HepG2 (cell line): ENCODE data around the gene TBC1D20. TPM values are rescaled to one million over a fixed set of nuclear protein-coding genes. Genes with fewer than 3 reads are reported as not detected.

ENCODE experiments used
- CCDC6 ChIP-seq: sonication (generic); formaldehyde crosslinking; IDR thresholded peaks from 2 replicates; pipeline ENCODE4 v1.8.1; 2022; ENCODE audit warnings: mild to moderate bottlenecking, missing genetic modification reagents, moderate library complexity
- CHD2 ChIP-seq: IDR thresholded peaks from 2 replicates; pipeline ENCODE4 v1.6.1; 2011; ENCODE audit warnings: low read depth, low read length, improper control_type of control experiment
- DR1 ChIP-seq: sonication (generic); formaldehyde crosslinking; IDR thresholded peaks from 2 replicates; pipeline ENCODE4 v1.8.0; 2021; ENCODE audit warnings: mild to moderate bottlenecking, missing genetic modification reagents, inconsistent platforms
- GATA4 ChIP-seq: sonication (generic); IDR thresholded peaks from 2 replicates; pipeline ENCODE4 v1.6.1; 2016; ENCODE audit warnings: antibody characterized with exemption, low read depth, borderline replicate concordance
- HDAC1 ChIP-seq: sonication (generic); formaldehyde crosslinking; IDR thresholded peaks from 2 replicates; pipeline ENCODE4 v1.5.1; 2020; ENCODE audit warnings: mild to moderate bottlenecking, missing genetic modification reagents
- HMGXB4 ChIP-seq, 2 experiments: sonication (generic) in 1 of 2; formaldehyde crosslinking in 1 of 2; IDR thresholded peaks; 2 replicates each; pipeline versions ENCODE4 v1.4.0 to v1.6.1; 2018 to 2020; ENCODE audit warnings: missing genetic modification reagents in 2 of 2, borderline replicate concordance in 1 of 2, low read depth in 1 of 2, mild to moderate bottlenecking in 1 of 2, missing biosample characterization in 1 of 2
- HOXA5 ChIP-seq: sonication (generic); formaldehyde crosslinking; IDR thresholded peaks from 2 replicates; pipeline ENCODE4 v1.4.0; 2020; ENCODE audit warnings: missing genetic modification reagents
- KAT8 ChIP-seq: IDR thresholded peaks from 2 replicates; pipeline ENCODE4 v1.6.1; 2016; ENCODE audit warnings: missing genetic modification reagents, missing compliant biosample characterization
- KDM1A ChIP-seq: IDR thresholded peaks from 2 replicates; pipeline ENCODE4 v1.6.1; 2016; ENCODE audit warnings: missing compliant biosample characterization
- MAFG ChIP-seq: sonication (generic); formaldehyde crosslinking; IDR thresholded peaks from 2 replicates; pipeline ENCODE4 v1.5.1; 2020; ENCODE audit warnings: mild to moderate bottlenecking, missing genetic modification reagents
- MYC ChIP-seq: sonication (generic); formaldehyde crosslinking; IDR thresholded peaks from 2 replicates; pipeline ENCODE4 v1.9.0; 2021; ENCODE audit warnings: missing genetic modification reagents, borderline replicate concordance
- NCOA5 ChIP-seq: sonication (generic); formaldehyde crosslinking; IDR thresholded peaks from 2 replicates; pipeline ENCODE4 v1.4.0; 2020; ENCODE audit warnings: missing genetic modification reagents
- RBFOX2 ChIP-seq: fragments of 200-400 bp; formaldehyde crosslinking; IDR thresholded peaks from 2 replicates; pipeline ENCODE4 v1.6.1; 2017; ENCODE audit warnings: low read depth, mild to moderate bottlenecking, low read length
- SATB2 ChIP-seq: sonication (generic); formaldehyde crosslinking; IDR thresholded peaks from 2 replicates; pipeline ENCODE4 v1.5.0; 2020; ENCODE audit warnings: missing genetic modification reagents
- SP4 ChIP-seq: sonication (generic); formaldehyde crosslinking; IDR thresholded peaks from 2 replicates; pipeline ENCODE4 v1.8.1; 2023; ENCODE audit warnings: mild to moderate bottlenecking, missing genetic modification reagents
- TEF ChIP-seq: sonication (generic); formaldehyde crosslinking; IDR thresholded peaks from 2 replicates; pipeline ENCODE4 v1.5.0; 2020; ENCODE audit warnings: missing genetic modification reagents
- YEATS4 ChIP-seq: sonication (generic); formaldehyde crosslinking; IDR thresholded peaks from 2 replicates; pipeline ENCODE4 v1.4.0; 2020; ENCODE audit warnings: missing genetic modification reagents, borderline replicate concordance
- ZFP36 ChIP-seq: fragments of 150-350 bp; IDR thresholded peaks from 2 replicates; pipeline ENCODE4 v1.6.1; 2018; ENCODE audit warnings: borderline replicate concordance, low read length, low read depth; ENCODE audit not compliant: partially characterized antibody
- ZNF160 ChIP-seq: sonication (generic); formaldehyde crosslinking; IDR thresholded peaks from 2 replicates; pipeline ENCODE4 v1.8.0; 2022; ENCODE audit warnings: mild to moderate bottlenecking, inconsistent platforms, missing genetic modification reagents
- ZNF224 ChIP-seq: sonication (generic); formaldehyde crosslinking; IDR thresholded peaks from 2 replicates; pipeline ENCODE4 v1.5.0; 2020; ENCODE audit warnings: mild to moderate bottlenecking, missing genetic modification reagents
- ZNF296 ChIP-seq: sonication (generic); formaldehyde crosslinking; conservative IDR thresholded peaks from 2 replicates; pipeline ENCODE4 v1.5.0; 2020; ENCODE audit warnings: mild to moderate bottlenecking, missing genetic modification reagents
- ZNF564 ChIP-seq: sonication (generic); formaldehyde crosslinking; IDR thresholded peaks from 2 replicates; pipeline ENCODE4 v1.8.1; 2023; ENCODE audit warnings: mild to moderate bottlenecking, missing genetic modification reagents
- ZNF841 ChIP-seq: sonication (generic); formaldehyde crosslinking; IDR thresholded peaks from 2 replicates; pipeline ENCODE4 v1.8.1; 2023; ENCODE audit warnings: missing genetic modification reagents, borderline replicate concordance
- polyA plus RNA-seq, 8 experiments: library from polyadenylated mRNA; depleted of rRNA in 3 of 8; stranded (reverse) in 7 of 8; unstranded in 1 of 8; fragments of >200 nt; fragmentation: Illumina TruSeq in 4 of 8; extraction: Trizol in 4 of 8; gene quantifications; 2 replicates each; pipeline versions ENCODE4 v1.2.1 to v1.2.3, GENCODE V29; 2011 to 2016; ENCODE audit warnings: low read depth in 4 of 8, missing spikeins in 1 of 8, mixed read lengths in 1 of 8; ENCODE audit not compliant: insufficient read depth in 1 of 8
- total RNA-seq, 5 experiments: library from RNA; depleted of rRNA; stranded (reverse); fragments of >200 nt; fragmentation: Illumina TruSeq; extraction: Trizol; gene quantifications; 2 replicates each; pipeline ENCODE4 v1.2.3, GENCODE V29; 2016; ENCODE audit warnings: low read depth in 1 of 5
- TF ChIP-seq, protein P1 (sequence below): sonication (generic); formaldehyde crosslinking; IDR thresholded peaks from 2 replicates; pipeline ENCODE4 v1.5.1; 2020; ENCODE audit warnings: mild to moderate bottlenecking, missing genetic modification reagents, borderline replicate concordance
- TF ChIP-seq, protein P2 (sequence below): sonication (generic); formaldehyde crosslinking; IDR thresholded peaks from 2 replicates; pipeline ENCODE4 v1.4.0; 2020; ENCODE audit warnings: missing genetic modification reagents

TBC1D20 gene
- total and polyA plus RNA-seq, 2 of the 13 experiments (the other 11 are each of a cell fraction or from before 2014, with no cell fraction given) = 36.6 to 47.1 TPM

GRCh38 chr20:396619-397431, 65.5 kb downstream of the TBC1D20 start (continued):
- TF ChIP-seq, protein P1, sequence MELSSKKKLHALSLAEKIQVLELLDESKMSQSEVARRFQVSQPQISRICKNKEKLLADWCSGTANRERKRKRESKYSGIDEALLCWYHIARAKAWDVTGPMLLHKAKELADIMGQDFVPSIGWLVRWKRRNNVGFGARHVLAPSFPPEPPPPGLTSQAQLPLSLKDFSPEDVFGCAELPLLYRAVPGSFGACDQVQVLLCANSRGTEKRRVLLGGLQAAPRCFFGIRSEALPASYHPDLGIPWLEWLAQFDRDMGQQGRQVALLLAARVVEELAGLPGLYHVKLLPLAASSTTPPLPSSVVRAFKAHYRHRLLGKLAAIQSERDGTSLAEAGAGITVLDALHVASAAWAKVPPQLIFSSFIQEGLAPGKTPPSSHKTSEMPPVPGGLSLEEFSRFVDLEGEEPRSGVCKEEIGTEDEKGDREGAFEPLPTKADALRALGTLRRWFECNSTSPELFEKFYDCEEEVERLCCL (CRISPR knock-in tag) = no peak
- peak; percentile 58; the same call in 1 of the 2 replicates for TF ChIP-seq MYC
- TF ChIP-seq KDM1A (CRISPR knock-in tag) = peak; percentile 98
- peak; percentile 80 for TF ChIP-seq KAT8
- TF ChIP-seq HOXA5 (CRISPR knock-in tag) = peak; percentile 86; the same call in 1 of the 2 replicates
- TF ChIP-seq NCOA5 (CRISPR knock-in tag) = 0 out of 2 replicates have a peak, but pooled peaks have one; percentile 48
- TF ChIP-seq ZNF224 (CRISPR knock-in tag) = peak; percentile 92
- TF ChIP-seq YEATS4 = peak; percentile 90; the same call in 1 of the 2 replicates
- TF ChIP-seq ZNF296 (CRISPR knock-in tag) = no peak
- peak; percentile 76 for TF ChIP-seq CCDC6 (CRISPR knock-in tag)
- TF ChIP-seq HMGXB4 (CRISPR knock-in tag; IDR thresholded peaks at IDR 0.05; ENCODE audit: borderline replicate concordance in 1 of 2, low read depth in 1 of 2) = peak in 1 of 2 experiments; percentile 53; a peak in 3 of 4 replicates
- no peak for TF ChIP-seq ZNF841 (CRISPR knock-in tag)
- TF ChIP-seq CHD2 = no peak
- peak; percentile 99 for TF ChIP-seq HDAC1
- peak; percentile 73 for TF ChIP-seq ZNF564
- peak; percentile 40 for TF ChIP-seq ZNF160 (CRISPR knock-in tag)
- no peak for TF ChIP-seq ZFP36
- no peak for TF ChIP-seq SATB2
- peak; percentile 47; the same call in 1 of the 2 replicates for TF ChIP-seq DR1
- TF ChIP-seq GATA4 = peak; percentile 30; the same call in 1 of the 2 replicates
- no peak for TF ChIP-seq TEF (CRISPR knock-in tag)
- TF ChIP-seq MAFG = no peak
- 0 out of 2 replicates have a peak, but pooled peaks have one; percentile 12 for TF ChIP-seq RBFOX2
- peak; percentile 81 for TF ChIP-seq SP4 (CRISPR knock-in tag)
- TF ChIP-seq, protein P2, sequence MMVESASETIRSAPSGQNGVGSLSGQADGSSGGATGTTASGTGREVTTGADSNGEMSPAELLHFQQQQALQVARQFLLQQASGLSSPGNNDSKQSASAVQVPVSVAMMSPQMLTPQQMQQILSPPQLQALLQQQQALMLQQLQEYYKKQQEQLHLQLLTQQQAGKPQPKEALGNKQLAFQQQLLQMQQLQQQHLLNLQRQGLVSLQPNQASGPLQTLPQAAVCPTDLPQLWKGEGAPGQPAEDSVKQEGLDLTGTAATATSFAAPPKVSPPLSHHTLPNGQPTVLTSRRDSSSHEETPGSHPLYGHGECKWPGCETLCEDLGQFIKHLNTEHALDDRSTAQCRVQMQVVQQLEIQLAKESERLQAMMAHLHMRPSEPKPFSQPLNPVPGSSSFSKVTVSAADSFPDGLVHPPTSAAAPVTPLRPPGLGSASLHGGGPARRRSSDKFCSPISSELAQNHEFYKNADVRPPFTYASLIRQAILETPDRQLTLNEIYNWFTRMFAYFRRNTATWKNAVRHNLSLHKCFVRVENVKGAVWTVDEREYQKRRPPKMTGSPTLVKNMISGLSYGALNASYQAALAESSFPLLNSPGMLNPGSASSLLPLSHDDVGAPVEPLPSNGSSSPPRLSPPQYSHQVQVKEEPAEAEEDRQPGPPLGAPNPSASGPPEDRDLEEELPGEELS (CRISPR knock-in tag) = peak; percentile 95
